ENCODE measurements around the gene VSTM2B.
A peak's percentile ranks its signal among the peaks of the same experiment; 100 is the strongest.

The VSTM2B gene

DNA sequence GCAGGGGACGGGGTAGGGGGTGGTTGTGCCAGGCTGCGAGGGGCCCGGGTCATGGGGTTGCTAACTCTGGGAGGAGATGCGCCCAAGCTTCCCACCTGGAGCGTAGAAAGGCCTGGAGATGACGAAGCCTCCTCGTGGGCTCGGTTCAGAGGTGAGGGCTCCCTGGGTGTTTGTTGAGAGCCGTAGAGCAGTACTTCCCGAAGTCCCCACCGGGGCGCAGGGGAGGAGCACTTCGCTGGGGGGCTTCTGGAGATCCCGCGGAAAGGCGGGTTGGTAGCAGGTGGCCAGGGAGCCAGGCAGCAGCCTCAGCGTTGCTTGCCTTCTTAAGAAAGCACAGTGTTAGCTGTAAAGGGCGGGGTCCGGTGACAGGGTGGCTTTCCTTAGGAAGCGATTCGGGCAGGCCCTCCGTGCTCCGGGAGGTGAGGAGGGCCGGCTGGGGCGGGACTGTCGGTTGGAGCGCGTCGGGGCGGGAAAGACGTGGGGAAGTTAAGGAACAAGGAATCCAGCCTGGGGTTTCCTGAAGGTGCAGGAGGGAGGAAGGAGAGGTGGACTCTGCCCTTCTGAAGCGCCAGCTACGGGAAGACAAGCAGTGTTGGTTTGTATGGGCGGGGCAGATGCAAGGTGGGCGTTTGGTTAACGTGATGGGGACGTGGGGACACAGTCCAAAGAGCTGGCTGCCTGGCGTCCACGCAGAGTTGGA is 3.3 kb downstream of the VSTM2B start:
- Histone ChIP-seq H3K79me2 (no peaks in the 10 kb centered on the region), H3K36me3 (ENCODE audit: control insufficient read depth, insufficient read depth, low read length) (no peaks in the 10 kb centered on the region), H3K9me3 (ENCODE audit: control insufficient read depth, low read length) (no peaks in the 10 kb centered on the region), H3K4me2 (ENCODE audit: low read length) (no peak overlapping the region), H3K27ac (no peak overlapping the region), H3K4me1 (peaks cover 8% of the 10 kb centered on the region), H2AFZ (peak overlapping the region; percentile 61), H3K4me3 (ENCODE audit: low read depth, low read length) (no peak overlapping the region), H3K9ac (no peak overlapping the region), H3K27me3 (ENCODE audit: control insufficient read depth, insufficient read depth, low read length) (peaks cover 3% of the 10 kb centered on the region)
- TF ChIP-seq, protein P1, sequence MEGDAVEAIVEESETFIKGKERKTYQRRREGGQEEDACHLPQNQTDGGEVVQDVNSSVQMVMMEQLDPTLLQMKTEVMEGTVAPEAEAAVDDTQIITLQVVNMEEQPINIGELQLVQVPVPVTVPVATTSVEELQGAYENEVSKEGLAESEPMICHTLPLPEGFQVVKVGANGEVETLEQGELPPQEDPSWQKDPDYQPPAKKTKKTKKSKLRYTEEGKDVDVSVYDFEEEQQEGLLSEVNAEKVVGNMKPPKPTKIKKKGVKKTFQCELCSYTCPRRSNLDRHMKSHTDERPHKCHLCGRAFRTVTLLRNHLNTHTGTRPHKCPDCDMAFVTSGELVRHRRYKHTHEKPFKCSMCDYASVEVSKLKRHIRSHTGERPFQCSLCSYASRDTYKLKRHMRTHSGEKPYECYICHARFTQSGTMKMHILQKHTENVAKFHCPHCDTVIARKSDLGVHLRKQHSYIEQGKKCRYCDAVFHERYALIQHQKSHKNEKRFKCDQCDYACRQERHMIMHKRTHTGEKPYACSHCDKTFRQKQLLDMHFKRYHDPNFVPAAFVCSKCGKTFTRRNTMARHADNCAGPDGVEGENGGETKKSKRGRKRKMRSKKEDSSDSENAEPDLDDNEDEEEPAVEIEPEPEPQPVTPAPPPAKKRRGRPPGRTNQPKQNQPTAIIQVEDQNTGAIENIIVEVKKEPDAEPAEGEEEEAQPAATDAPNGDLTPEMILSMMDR (IDR thresholded peaks at IDR 0.05): no peak

DNA sequence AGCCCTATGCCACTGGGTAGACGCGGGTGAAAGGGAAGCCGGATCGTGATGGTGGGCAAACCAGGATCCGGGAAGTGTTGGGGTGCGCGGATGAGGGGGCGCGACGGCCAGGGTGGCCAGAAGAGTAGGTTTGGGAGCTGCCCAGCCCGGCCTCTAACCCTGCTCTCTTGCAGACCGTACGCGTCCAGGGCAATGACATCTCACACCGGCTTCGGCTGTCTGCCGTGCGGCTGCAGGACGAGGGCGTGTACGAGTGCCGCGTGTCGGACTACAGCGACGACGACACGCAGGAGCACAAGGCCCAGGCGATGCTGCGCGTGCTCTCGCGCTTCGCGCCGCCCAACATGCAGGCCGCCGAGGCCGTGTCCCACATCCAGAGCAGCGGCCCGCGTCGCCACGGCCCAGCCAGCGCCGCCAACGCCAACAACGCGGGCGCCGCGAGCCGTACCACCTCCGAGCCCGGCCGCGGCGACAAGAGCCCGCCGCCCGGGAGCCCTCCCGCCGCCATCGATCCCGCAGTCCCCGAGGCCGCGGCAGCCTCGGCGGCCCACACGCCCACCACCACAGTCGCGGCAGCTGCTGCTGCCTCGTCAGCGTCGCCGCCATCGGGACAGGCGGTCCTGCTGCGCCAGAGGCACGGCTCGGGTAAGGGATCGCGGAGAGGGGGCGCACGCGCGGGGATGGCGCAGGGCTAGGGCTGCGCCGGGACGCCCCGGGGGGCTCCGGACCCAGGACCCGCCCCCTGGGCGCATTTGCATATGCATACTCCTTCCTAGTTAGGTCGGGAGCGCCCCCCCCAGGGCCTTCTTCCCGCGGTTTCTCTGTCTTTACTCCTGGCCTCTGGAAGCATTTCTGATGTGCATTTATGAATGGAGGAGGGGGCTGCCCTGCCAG is 4.1 kb downstream of the VSTM2B start:
- no peak overlapping the region for H3K4me3 ChIP-seq (ENCODE audit: low read depth, low read length)

DNA sequence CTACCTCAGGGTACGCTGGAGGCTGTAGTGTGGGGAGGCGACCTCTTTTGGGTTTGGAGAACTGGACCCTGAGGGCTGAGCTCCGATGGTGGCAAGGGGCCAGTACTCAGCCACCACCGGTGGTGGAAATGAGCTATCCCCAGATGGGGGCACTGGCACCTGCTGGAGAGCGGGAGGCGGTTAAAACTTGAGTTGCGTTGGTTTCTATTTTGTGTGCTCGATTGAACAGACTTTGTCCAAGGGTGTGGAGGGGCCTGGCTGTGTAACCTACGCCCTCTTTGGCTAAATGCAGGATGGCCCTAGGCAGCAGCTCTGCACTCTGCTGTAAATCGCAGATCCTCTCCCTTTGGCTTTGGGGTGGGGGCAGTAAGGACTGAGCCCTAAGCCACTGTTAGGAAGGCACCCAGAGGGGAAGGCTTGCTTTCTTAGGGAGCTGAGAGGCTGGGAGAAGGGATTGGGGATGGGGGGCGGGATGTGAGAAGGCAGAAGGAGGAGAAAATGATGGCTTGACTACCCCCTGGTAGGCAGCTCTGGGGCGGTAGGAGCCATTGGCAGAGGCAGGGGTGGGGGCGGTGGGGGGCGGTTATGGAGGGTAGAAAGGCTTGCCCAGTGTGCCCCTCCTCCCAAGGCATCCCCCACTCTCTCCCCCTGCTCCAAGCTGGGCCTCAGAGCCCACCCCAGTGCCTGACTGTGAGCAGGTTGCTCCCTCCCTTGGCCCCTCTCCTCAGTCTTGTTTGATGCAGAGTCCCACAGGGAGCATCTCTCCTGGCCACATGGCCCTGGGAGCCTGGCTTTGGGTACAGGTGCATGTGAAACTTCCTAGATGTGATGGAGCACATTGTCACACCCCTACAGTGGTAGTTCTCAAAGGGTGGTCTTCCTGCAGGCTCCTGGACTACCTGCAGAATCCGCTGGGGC is 5.0 kb downstream of the VSTM2B start:
- H3K4me2 ChIP-seq (ENCODE audit: low read length): no peak overlapping the region
- H3K36me3 ChIP-seq (ENCODE audit: control insufficient read depth, insufficient read depth, low read length): no peaks in the 10 kb centered on the region
- no peaks in the 10 kb centered on the region for H3K79me2 ChIP-seq
- H3K9ac ChIP-seq: no peak overlapping the region
- no peak overlapping the region for H3K4me3 ChIP-seq (ENCODE audit: low read depth, low read length)
- no peaks in the 10 kb centered on the region for H3K9me3 ChIP-seq (ENCODE audit: control insufficient read depth, low read length)
- peaks cover 8% of the 10 kb centered on the region for H3K4me1 ChIP-seq
- TF ChIP-seq, protein P1 (IDR thresholded peaks at IDR 0.05): no peak
- no peak overlapping the region for H2AFZ ChIP-seq
- H3K27me3 ChIP-seq (ENCODE audit: control insufficient read depth, insufficient read depth, low read length): peaks cover 3% of the 10 kb centered on the region
- H3K27ac ChIP-seq: no peak overlapping the region

More for the DNA sequence above, 4.1 kb downstream of the VSTM2B start:
- H3K4me1 ChIP-seq: peaks cover 8% of the 10 kb centered on the region
- H2AFZ ChIP-seq: peak overlapping the region; percentile 22
- no peaks in the 10 kb centered on the region for H3K9me3 ChIP-seq (ENCODE audit: control insufficient read depth, low read length)
- H3K27ac ChIP-seq: no peak overlapping the region
- H3K9ac ChIP-seq: no peak overlapping the region
- no peaks in the 10 kb centered on the region for H3K36me3 ChIP-seq (ENCODE audit: control insufficient read depth, insufficient read depth, low read length)
- TF ChIP-seq, protein P1 (IDR thresholded peaks at IDR 0.05): no peak
- peaks cover 3% of the 10 kb centered on the region for H3K27me3 ChIP-seq (ENCODE audit: control insufficient read depth, insufficient read depth, low read length)
- peak overlapping the region; percentile 3 for H3K4me2 ChIP-seq (ENCODE audit: low read length)
- H3K79me2 ChIP-seq: no peaks in the 10 kb centered on the region

DNA sequence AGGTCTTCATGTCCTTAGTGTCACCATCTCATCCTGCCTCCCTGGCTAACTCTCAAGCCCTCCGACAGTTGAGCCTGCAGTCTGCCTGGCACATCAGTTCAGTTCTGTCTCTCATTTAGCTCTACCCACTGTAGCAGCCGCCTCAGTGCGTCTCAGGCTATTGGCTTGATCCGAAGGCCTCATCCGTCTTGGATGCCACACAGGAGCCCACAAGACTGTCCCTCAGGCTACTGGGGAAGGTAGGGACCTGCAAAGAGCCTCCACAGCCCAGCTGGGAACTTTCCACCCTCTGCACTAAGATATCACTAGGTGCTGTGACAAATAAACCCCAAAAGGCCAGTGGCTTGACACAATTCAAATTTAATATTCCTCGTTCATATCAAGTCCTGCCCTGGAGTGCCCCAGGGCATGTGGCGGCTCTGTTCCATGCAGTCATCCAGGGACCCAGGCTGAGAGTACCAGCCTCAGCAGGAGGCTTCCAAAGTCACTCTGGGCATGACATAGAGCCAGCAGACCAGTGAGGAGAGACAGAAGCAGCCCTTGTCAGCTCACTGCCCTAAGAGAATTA is 5.7 kb downstream of the VSTM2B start:
- no peak overlapping the region for H3K4me2 ChIP-seq (ENCODE audit: low read length)
- H3K36me3 ChIP-seq (ENCODE audit: control insufficient read depth, insufficient read depth, low read length): no peaks in the 10 kb centered on the region
- H3K27ac ChIP-seq: no peak overlapping the region
- no peak overlapping the region for H2AFZ ChIP-seq
- H3K9me3 ChIP-seq (ENCODE audit: control insufficient read depth, low read length): no peaks in the 10 kb centered on the region
- TF ChIP-seq, protein P1 (IDR thresholded peaks at IDR 0.05): no peak
- H3K4me3 ChIP-seq (ENCODE audit: low read depth, low read length): no peak overlapping the region
- H3K79me2 ChIP-seq: no peaks in the 10 kb centered on the region
- H3K4me1 ChIP-seq: peaks cover 8% of the 10 kb centered on the region
- no peak overlapping the region for H3K9ac ChIP-seq
- peaks cover 3% of the 10 kb centered on the region for H3K27me3 ChIP-seq (ENCODE audit: control insufficient read depth, insufficient read depth, low read length)
